Measurements from ENCODE around the gene BRINP2.
"Not testable (repeated sequence)": the region's sequence is repeated elsewhere in the genome, so short reads cannot be mapped to it uniquely, and the experiment has no call there.

Gene BRINP2

DNA sequence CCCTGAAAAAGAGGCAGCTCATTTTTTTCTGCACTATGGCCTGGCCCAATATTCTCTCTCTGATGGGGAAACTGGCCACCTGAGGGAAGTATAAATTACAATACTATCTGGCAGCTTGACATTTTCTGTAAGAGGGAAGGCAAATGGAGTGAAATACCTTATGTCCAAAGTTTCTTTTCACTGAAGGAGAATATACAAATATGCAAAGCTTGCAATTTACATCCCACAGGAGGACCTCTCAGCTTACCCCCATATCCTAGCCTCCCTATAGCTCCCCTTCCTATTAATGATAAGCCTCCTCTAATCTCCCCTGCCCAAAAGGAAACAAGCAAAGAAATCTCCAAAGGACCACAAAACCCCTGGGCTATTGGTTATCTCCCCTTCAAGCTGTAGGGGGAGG lies 150.7 kb downstream of the BRINP2 start:
- not testable (repeated sequence) for DNase-seq (ENCODE audit: low spot score)

DNA sequence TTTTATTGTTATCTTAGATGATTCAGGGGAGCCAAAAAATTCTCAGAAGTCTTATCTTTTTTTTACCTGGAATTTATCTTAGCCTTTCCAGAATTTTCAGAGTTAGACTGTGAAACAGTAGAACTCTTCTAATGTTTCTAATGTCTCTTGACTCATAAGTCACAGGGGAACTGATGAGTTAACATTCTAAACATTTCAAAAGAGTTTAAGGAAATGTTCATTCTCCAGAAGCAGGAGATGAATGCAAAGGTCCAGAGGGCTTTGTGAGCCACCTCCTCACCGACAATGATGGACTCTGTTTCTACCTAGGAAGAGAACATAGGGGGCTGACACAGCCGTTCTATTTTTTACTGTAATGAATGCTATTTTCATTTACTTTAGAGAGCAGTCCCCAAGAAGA lies 157.5 kb downstream of the BRINP2 start:
- no peak for DNase-seq (ENCODE audit: low spot score)

DNA sequence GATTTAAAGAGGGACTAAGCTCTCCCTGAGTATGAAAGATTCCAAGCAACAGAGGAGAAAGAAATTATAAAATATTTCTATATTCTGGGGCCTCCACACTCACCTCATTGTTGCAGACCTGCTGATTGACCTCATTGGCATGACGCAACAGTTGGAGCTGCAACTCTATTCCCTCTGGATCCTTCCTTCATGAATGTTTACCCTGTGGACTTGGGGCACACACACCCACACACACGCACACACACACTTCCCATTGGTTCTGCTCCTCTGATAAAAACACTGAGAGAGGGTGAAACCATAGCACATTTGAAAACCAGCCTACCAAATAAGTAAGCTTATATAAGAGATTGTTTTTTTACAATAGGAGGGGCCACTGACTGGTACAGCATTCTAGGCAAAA lies 159.1 kb downstream of the BRINP2 start:
- DNase-seq (ENCODE audit: low spot score): no peak
